Naive B cell (primary cell): ENCODE measurements around the gene RASGRP1. TPM values are rescaled to one million over a fixed set of nuclear protein-coding genes. Genes with fewer than 3 reads are reported as not detected.
A peak's percentile ranks its signal among the peaks of the same experiment; 100 is the strongest.

Source experiments
- ATAC-seq, 2 donors: fragments of 150-1000 bp; cut with Tn5 transposase; 2 replicates each; pipeline ENCODE4 v1.10.0; 2021; ENCODE audit warnings: low read depth in 2 of 2, mild to moderate bottlenecking in 2 of 2, moderate library complexity in 2 of 2
- DNase-seq: peaks from one replicate; pipeline ENCODE4 v3.0.0; 2022
- H3K27ac Mint-ChIP-seq, 6 donors: one replicate each; pipeline ENCODE4 v1.8.0; 2020 to 2022; ENCODE audit warnings: mild to moderate bottlenecking in 6 of 6, mixed read lengths in 6 of 6, moderate library complexity in 5 of 6, inconsistent platforms in 2 of 6
- H3K27me3 Mint-ChIP-seq, 3 donors: one replicate each; pipeline ENCODE4 v1.8.0; 2021 to 2022; ENCODE audit warnings: mixed read lengths in 3 of 3, mild to moderate bottlenecking in 1 of 3
- H3K36me3 Mint-ChIP-seq, 2 donors: one replicate each; pipeline ENCODE4 v1.8.0; 2020 to 2022; ENCODE audit warnings: mixed read lengths in 2 of 2, inconsistent platforms in 1 of 2, mild to moderate bottlenecking in 1 of 2
- H3K4me1 Mint-ChIP-seq, 3 donors: one replicate each; pipeline ENCODE4 v1.8.0; 2020 to 2022; ENCODE audit warnings: mixed read lengths in 3 of 3, inconsistent platforms in 1 of 3, mild to moderate bottlenecking in 1 of 3, moderate library complexity in 1 of 3
- H3K4me3 Mint-ChIP-seq, 8 donors: one replicate each; pipeline ENCODE4 v1.8.0; 2020 to 2022; ENCODE audit warnings: mild to moderate bottlenecking in 8 of 8, mixed read lengths in 8 of 8, moderate library complexity in 8 of 8, inconsistent platforms in 2 of 8
- H3K9me3 Mint-ChIP-seq, 7 donors: one replicate each; pipeline ENCODE4 v1.8.0; 2020 to 2022; ENCODE audit warnings: mixed read lengths in 7 of 7, mild to moderate bottlenecking in 5 of 7, inconsistent platforms in 2 of 7, moderate library complexity in 1 of 7
- polyA plus RNA-seq, 6 donors: library from polyadenylated mRNA; unstranded; fragments of 300-500 nt; fragmentation: Illumina TruSeq; gene quantifications; one replicate each; pipeline ENCODE4 v1.2.3, GENCODE V29; 2021; ENCODE audit warnings: low read depth in 6 of 6

Gene RASGRP1
- polyA plus RNA-seq, 6 donors from 2014 or later = 2.9 to 23.4 (median 10.2) TPM

- H3K9me3 Mint-ChIP-seq = peaks cover 0 to 16% (median 11%) of the 10 kb centered on the region in 7 donors
- H3K4me1 Mint-ChIP-seq = peaks cover 0 to 5% (median 2%) of the 10 kb centered on the region in 3 donors
- peaks cover 16 to 42% (median 27%) of the 10 kb centered on the region in 3 donors for H3K27me3 Mint-ChIP-seq
- H3K4me3 Mint-ChIP-seq = no peak overlapping the region
- DNase-seq = no peak
- peaks cover 0 to 6% of the 10 kb centered on the region in 2 donors for H3K36me3 Mint-ChIP-seq
- H3K27ac Mint-ChIP-seq = no peak overlapping the region
- no peak for ATAC-seq
Measured at GRCh38 chr15:38441130-38441519, 123.5 kb downstream of the RASGRP1 start.

GRCh38 chr15:38440353-38441129, 124.1 kb downstream of the RASGRP1 start:
- H3K36me3 Mint-ChIP-seq = peaks cover 0 to 6% of the 10 kb centered on the region in 2 donors
- ATAC-seq = peak; percentile 73 to 81

More at GRCh38 chr15:38440353-38441129, 124.1 kb downstream of the RASGRP1 start:
- Mint-ChIP-seq H3K9me3 (peaks cover 0 to 16% (median 11%) of the 10 kb centered on the region in 7 donors), H3K4me1 (peaks cover 0 to 5% (median 2%) of the 10 kb centered on the region in 3 donors), H3K27ac (no peak overlapping the region), H3K27me3 (peaks cover 19 to 45% (median 31%) of the 10 kb centered on the region in 3 donors), H3K4me3 (peak overlapping the region in 2 of 8 donors; percentile 42 to 62)
- DNase-seq = peak; percentile 49

Other genes with a start within 250 kb of the RASGRP1 start
- 10 to 100 TPM in 1 of 6 donors, 1 to 10 TPM in 5; 3.0 to 13.4 (median 4.2) TPM for gene FAM98B, start 110.7 kb downstream of the RASGRP1 start, polyA plus RNA-seq